A549 (cell line): ENCODE results near the gene PHF21B. TPM values are rescaled to one million over a fixed set of nuclear protein-coding genes. Genes with fewer than 3 reads are reported as not detected.

Source experiments
- ATAC-seq, 2 experiments: fragments of 200-7000 bp in 1 of 2; fragments of >200 bp in 1 of 2; cut with Nextera tagmentation in 1 of 2; cut with Tn5 transposase in 1 of 2; 3 replicates each; pipeline versions ENCODE4 v1.8.0 to v1.9.1; 2018 to 2020; ENCODE audit warnings: mild to moderate bottlenecking in 1 of 2, moderate library complexity in 1 of 2
- CTCF ChIA-PET: fragments of 300-600 bp; sonication (Branson Sonifier 250); formaldehyde crosslinking; extraction: SDS; loops from one replicate; lab custom pipeline; 2021; ENCODE audit warnings: antibody characterized with exemption, inconsistent platforms; lab: Yijun Ruan, JAX
- POLR2A ChIA-PET: fragments of 350-600 bp; formaldehyde crosslinking; extraction: SDS; loops from one replicate; lab custom pipeline; 2021; ENCODE audit warnings: antibody characterized with exemption, inconsistent platforms; lab: Yijun Ruan, JAX
- DNase-seq, 2 experiments: peaks; one replicate each; pipeline versions ENCODE4 v3.0.0 to v3.0.0-alpha.2; 2011 to 2016; ENCODE audit warnings: low read depth in 1 of 2, low spot score in 1 of 2
- FAIRE-seq: peaks from 2 replicates; lab custom pipeline; 2011; peaks lifted over from hg19 to GRCh38; lab: Jason Lieb, UNC
- H3K27ac ChIP-seq, 2 experiments: fragments of >200 bp; sonication (Bioruptor Twin); formaldehyde crosslinking; 3 replicates each; pipeline ENCODE4 v1.5.1; 2016 to 2017
- H3K4me1 ChIP-seq: fragments of >200 bp; sonication (Bioruptor Twin); formaldehyde crosslinking; 3 replicates; pipeline ENCODE4 v1.6.1; 2016
- H3K4me2 ChIP-seq: fragments of >200 bp; sonication (Bioruptor Twin); formaldehyde crosslinking; 3 replicates; pipeline ENCODE4 v1.6.1; 2016
- H3K4me3 ChIP-seq: fragments of >200 bp; sonication (Bioruptor Twin); formaldehyde crosslinking; 3 replicates; pipeline ENCODE4 v1.5.1; 2016
- H3K9me3 ChIP-seq: fragments of >200 bp; sonication (Bioruptor Twin); formaldehyde crosslinking; 3 replicates; pipeline ENCODE4 v1.6.1; 2016
- CHD2 ChIP-seq: fragments of 150-350 bp; IDR thresholded peaks from 2 replicates; pipeline ENCODE4 v1.6.1; 2014; ENCODE audit warnings: low read length; ENCODE audit not compliant: partially characterized antibody
- EHMT2 ChIP-seq: fragments of 200-600 bp; sonication (generic); IDR thresholded peaks from 2 replicates; pipeline ENCODE4 v1.6.1; 2016; ENCODE audit warnings: antibody characterized with exemption, low read depth, mild to moderate bottlenecking, moderate library complexity
- EP300 ChIP-seq, 2 experiments: fragments of >200 bp; sonication (Bioruptor Twin); formaldehyde crosslinking; IDR thresholded peaks; 2 replicates in 1 of 2; 3 replicates in 1 of 2; pipeline ENCODE4 v1.6.1; 2016 to 2017
- FOXS1 ChIP-seq: fragments of 250-450 bp; sonication (Bioruptor Pico); IDR thresholded peaks from 2 replicates; pipeline ENCODE4 v1.5.0; 2020; ENCODE audit warnings: mild to moderate bottlenecking, moderate library complexity
- GATA3 ChIP-seq: IDR thresholded peaks from 2 replicates; pipeline ENCODE4 v1.6.1; 2012; ENCODE audit warnings: borderline replicate concordance
- JUNB ChIP-seq: fragments of >200 bp; sonication (Bioruptor Twin); formaldehyde crosslinking; IDR thresholded peaks from 2 replicates; pipeline ENCODE4 v1.6.1; 2016
- KDM1A ChIP-seq: fragments of 200-600 bp; sonication (generic); IDR thresholded peaks from 2 replicates; pipeline ENCODE4 v1.6.1; 2016; ENCODE audit warnings: low read depth, mild to moderate bottlenecking
- NR3C1 ChIP-seq: fragments of >200 bp; sonication (Bioruptor Twin); formaldehyde crosslinking; IDR thresholded peaks from 3 replicates; pipeline ENCODE4 v1.6.1; 2017
- POLR2A ChIP-seq: IDR thresholded peaks from 2 replicates; pipeline ENCODE4 v1.6.1; 2012; ENCODE audit warnings: mild to moderate bottlenecking, low read length
- RARB ChIP-seq: fragments of 250-450 bp; sonication (Bioruptor Pico); IDR thresholded peaks from 2 replicates; pipeline ENCODE4 v1.8.0; 2021; ENCODE audit warnings: mild to moderate bottlenecking, moderate library complexity
- RFX5 ChIP-seq: fragments of 450-650 bp; IDR thresholded peaks from 2 replicates; pipeline ENCODE4 v1.7.1; 2014; ENCODE audit warnings: antibody characterized with exemption, mild to moderate bottlenecking, moderate library complexity
- RNF2 ChIP-seq: fragments of 200-600 bp; sonication (generic); IDR thresholded peaks from 2 replicates; pipeline ENCODE4 v1.6.1; 2016; ENCODE audit warnings: low read depth, mild to moderate bottlenecking, antibody characterized with exemption, moderate library complexity, borderline replicate concordance
- SMC3 ChIP-seq: fragments of >200 bp; sonication (Bioruptor Twin); formaldehyde crosslinking; IDR thresholded peaks from 3 replicates; pipeline ENCODE4 v1.6.1; 2018; ENCODE audit warnings: inconsistent platforms
- TFCP2L1 ChIP-seq: fragments of 250-450 bp; sonication (Bioruptor Pico); IDR thresholded peaks from 2 replicates; pipeline ENCODE4 v1.5.0; 2021; ENCODE audit warnings: mild to moderate bottlenecking
- ZNF302 ChIP-seq: fragments of 250-450 bp; sonication (Bioruptor Pico); IDR thresholded peaks from 2 replicates; pipeline ENCODE4 v1.9.0; 2021; ENCODE audit warnings: inconsistent platforms, mild to moderate bottlenecking, moderate library complexity
- WGBS: methylation state at CpG from one replicate; pipeline ENCODE4 v1.1.6; 2017; ENCODE audit errors: missing lambda C conversion rate; 5-methylcytosine and 5-hydroxymethylcytosine counted together
- polyA plus RNA-seq, 4 experiments: library from polyadenylated mRNA; depleted of rRNA in 3 of 4; stranded (reverse); fragments of >200 nt; fragmentation: RNase III in 1 of 4; extraction: RNeasy Plus Mini Kit Qiagen cat#74134 plus additional on column Dnase treatment in 1 of 4; gene quantifications; 2 replicates in 3 of 4; 3 replicates in 1 of 4; pipeline ENCODE4 v1.2.3, GENCODE V29; 2011 to 2017
- TF ChIP-seq, protein P1 (sequence below): fragments of 450-650 bp; IDR thresholded peaks from 2 replicates; pipeline ENCODE4 v1.6.1; 2014; ENCODE audit warnings: antibody characterized with exemption
- TF ChIP-seq, protein P2 (sequence below): fragments of >200 bp; sonication (Bioruptor Twin); formaldehyde crosslinking; IDR thresholded peaks from 3 replicates; pipeline ENCODE4 v1.5.1; 2016
- TF ChIP-seq, protein P3 (sequence below): fragments of 150-350 bp; IDR thresholded peaks from 2 replicates; pipeline ENCODE4 v1.6.1; 2014; ENCODE audit warnings: low read depth, mild to moderate bottlenecking, low read length

PHF21B gene
- polyA plus RNA-seq, 2 of the 4 experiments (the other 2 are of a cell fraction), result 0.50 to 0.70 TPM

DNA sequence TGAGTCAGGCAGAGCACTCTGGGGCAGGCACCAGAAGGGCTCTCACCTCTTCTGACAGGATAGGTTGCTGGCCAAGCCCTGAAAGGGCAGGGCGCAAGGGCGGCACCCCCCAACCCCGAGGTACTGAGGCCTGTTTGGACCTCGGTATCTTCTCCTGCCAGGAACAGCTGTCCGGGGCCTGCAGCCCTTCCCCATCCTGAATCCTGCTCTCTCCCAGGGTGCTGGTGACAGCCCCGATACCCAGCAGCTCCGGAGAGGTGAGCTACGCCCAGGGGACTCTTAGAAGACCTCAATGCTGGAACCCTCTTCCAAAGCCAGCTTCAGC, 79.1 kb downstream of the PHF21B start:
- TF ChIP-seq RNF2, result no peak
- no peak for TF ChIP-seq RARB (CRISPR knock-in tag)
- no peak for TF ChIP-seq ZNF302 (CRISPR knock-in tag)
- no peak for TF ChIP-seq JUNB
- TF ChIP-seq, protein P1, sequence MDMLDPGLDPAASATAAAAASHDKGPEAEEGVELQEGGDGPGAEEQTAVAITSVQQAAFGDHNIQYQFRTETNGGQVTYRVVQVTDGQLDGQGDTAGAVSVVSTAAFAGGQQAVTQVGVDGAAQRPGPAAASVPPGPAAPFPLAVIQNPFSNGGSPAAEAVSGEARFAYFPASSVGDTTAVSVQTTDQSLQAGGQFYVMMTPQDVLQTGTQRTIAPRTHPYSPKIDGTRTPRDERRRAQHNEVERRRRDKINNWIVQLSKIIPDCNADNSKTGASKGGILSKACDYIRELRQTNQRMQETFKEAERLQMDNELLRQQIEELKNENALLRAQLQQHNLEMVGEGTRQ, result no peak
- TF ChIP-seq EP300 (IDR thresholded peaks at IDR 0.05), result no peak
- no peak for TF ChIP-seq RFX5
- no peak for TF ChIP-seq SMC3
- TF ChIP-seq, protein P2, sequence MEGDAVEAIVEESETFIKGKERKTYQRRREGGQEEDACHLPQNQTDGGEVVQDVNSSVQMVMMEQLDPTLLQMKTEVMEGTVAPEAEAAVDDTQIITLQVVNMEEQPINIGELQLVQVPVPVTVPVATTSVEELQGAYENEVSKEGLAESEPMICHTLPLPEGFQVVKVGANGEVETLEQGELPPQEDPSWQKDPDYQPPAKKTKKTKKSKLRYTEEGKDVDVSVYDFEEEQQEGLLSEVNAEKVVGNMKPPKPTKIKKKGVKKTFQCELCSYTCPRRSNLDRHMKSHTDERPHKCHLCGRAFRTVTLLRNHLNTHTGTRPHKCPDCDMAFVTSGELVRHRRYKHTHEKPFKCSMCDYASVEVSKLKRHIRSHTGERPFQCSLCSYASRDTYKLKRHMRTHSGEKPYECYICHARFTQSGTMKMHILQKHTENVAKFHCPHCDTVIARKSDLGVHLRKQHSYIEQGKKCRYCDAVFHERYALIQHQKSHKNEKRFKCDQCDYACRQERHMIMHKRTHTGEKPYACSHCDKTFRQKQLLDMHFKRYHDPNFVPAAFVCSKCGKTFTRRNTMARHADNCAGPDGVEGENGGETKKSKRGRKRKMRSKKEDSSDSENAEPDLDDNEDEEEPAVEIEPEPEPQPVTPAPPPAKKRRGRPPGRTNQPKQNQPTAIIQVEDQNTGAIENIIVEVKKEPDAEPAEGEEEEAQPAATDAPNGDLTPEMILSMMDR, result no peak
- no peak for TF ChIP-seq FOXS1 (CRISPR knock-in tag)
- TF ChIP-seq, protein P3, sequence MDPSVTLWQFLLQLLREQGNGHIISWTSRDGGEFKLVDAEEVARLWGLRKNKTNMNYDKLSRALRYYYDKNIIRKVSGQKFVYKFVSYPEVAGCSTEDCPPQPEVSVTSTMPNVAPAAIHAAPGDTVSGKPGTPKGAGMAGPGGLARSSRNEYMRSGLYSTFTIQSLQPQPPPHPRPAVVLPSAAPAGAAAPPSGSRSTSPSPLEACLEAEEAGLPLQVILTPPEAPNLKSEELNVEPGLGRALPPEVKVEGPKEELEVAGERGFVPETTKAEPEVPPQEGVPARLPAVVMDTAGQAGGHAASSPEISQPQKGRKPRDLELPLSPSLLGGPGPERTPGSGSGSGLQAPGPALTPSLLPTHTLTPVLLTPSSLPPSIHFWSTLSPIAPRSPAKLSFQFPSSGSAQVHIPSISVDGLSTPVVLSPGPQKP, result no peak
- Histone ChIP-seq H3K4me3 (no peak overlapping the region), H3K4me1 (no peaks in the 10 kb centered on the region), H3K27ac (no peak overlapping the region), H3K4me2 (no peak overlapping the region), H3K9me3 (no peaks in the 10 kb centered on the region)
- FAIRE-seq (no peak), DNase-seq (no peak), ATAC-seq (no peak)
- 76% methylated on average over 7 of the region's 8 CpGs for WGBS
- CTCF ChIA-PET, result no interaction called here
- POLR2A ChIA-PET, result no interaction called here

DNA sequence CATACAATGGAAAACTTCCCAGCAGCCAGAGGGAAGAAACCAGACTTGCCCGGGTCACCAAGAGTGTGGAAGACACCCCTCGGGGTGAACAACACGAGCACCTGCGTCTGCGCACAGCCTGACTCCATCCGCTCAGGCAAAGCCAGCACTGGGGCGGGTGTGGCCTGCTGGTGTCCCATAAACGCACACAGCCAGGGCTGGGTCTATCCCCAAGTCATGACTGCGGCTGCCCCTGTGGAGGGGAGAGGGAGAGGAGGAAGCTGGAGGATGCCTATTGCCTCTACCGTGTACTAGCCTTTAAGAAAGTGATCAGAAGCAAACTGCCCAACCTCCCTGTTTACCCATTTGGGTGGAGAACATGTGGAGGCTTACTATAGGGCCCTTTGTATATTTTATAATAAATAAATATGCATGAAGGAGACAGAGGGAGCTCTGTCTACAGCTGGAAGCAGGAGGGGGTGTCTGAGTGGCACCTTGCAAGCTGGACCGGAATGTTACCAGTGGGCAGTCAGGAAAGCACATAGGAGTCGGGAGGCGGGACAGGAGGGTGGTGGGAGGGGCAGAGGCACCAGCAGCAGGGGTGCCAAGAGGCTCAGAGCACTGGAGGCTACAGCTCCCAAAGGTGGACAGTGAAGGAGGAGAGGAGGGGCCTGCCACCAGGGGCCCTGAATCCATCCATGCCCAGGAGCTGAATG, 79.6 kb downstream of the PHF21B start:
- Histone ChIP-seq H3K4me3 (no peak overlapping the region), H3K4me2 (no peak overlapping the region), H3K9me3 (no peaks in the 10 kb centered on the region)
- POLR2A ChIA-PET, result no interaction called here
- CTCF ChIA-PET, result no interaction called here
- no peak for ATAC-seq
- 46% methylated on average over 4 of the region's 13 CpGs for WGBS
- TF ChIP-seq TFCP2L1 (CRISPR knock-in tag) (no peak), ZNF302 (CRISPR knock-in tag) (no peak), KDM1A (no peak), GATA3 (no peak), NR3C1 (no peak)
- TF ChIP-seq, all 56 proteins: peak for 0
- FAIRE-seq (no peak), DNase-seq (no peak)
- Histone ChIP-seq H3K4me1 (no peaks in the 10 kb centered on the region), H3K27ac (no peak overlapping the region)

DNA sequence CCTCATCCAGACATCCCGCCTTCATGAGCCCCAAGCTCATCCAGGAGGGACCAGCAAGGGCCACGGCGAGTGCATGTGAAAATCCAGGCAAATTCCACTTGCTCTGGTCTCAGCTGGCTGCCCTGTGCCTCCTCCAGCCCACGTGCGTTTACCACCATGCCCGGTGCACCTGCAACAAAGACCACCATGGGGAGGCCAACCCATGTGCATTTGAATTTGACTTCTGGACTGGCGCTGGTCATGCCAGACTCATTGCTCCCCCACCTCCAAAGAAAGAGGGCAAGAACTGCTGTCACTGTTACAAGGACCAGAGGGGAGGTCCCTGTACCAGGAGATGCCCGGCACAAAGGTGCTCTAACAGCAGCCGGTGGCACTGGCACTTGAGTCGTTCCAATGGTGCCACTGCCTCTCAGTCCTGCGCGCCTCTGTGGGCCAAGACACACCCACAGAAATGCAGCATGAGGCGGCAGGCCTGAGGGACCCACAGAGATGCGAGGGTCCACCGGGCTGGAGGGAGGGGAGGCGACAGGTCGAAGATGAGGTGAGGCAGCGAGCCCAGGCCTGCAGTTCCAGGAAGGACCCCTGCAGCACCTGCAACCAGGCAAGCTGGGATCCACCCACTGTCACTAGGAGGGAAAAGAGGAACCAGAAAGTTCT, 80.3 kb downstream of the PHF21B start:
- H3K9me3 ChIP-seq, result no peaks in the 10 kb centered on the region
- no peak for DNase-seq
- no peak for TF ChIP-seq POLR2A
- TF ChIP-seq CHD2, result no peak
- TF ChIP-seq RFX5, result no peak
- TF ChIP-seq SMC3, result no peak
- TF ChIP-seq EHMT2, result no peak
- no peak overlapping the region for H3K27ac ChIP-seq
- ATAC-seq, result no peak
- POLR2A ChIA-PET, result no interaction called here
- no peak overlapping the region for H3K4me3 ChIP-seq
- no peak overlapping the region for H3K4me2 ChIP-seq
- no peak for FAIRE-seq
- WGBS, result 88% methylated on average over 10 of the region's 18 CpGs
- CTCF ChIA-PET, result no interaction called here
- H3K4me1 ChIP-seq, result no peaks in the 10 kb centered on the region
